G401 (cell line): ENCODE measurements around the gene RNLS. TPM values are rescaled to one million over a fixed set of nuclear protein-coding genes. Genes with fewer than 3 reads are reported as not detected.
"Not testable (repeated sequence)": the region's sequence is repeated elsewhere in the genome, so short reads cannot be mapped to it uniquely, and the experiment has no call there.

Source experiments
- DNase-seq: peaks from one replicate; pipeline ENCODE4 v3.0.0-alpha.2; 2015; ENCODE audit warnings: low spot score
- in situ Hi-C: cut with HindIII; loops from 2 replicates; pipeline ENCODE4 v1.10.0; 2016; ENCODE audit warnings: low sequenced_read_pairs, mixed read lengths
- total RNA-seq: library from RNA; depleted of rRNA; stranded (reverse); fragments of >200 nt; shearing (Covaris generic); gene quantifications from 2 replicates; pipeline ENCODE4 v1.2.3, GENCODE V29; 2014

The RNLS gene
- total RNA-seq, 1 experiment from 2014 or later = 1.8 TPM

DNA sequence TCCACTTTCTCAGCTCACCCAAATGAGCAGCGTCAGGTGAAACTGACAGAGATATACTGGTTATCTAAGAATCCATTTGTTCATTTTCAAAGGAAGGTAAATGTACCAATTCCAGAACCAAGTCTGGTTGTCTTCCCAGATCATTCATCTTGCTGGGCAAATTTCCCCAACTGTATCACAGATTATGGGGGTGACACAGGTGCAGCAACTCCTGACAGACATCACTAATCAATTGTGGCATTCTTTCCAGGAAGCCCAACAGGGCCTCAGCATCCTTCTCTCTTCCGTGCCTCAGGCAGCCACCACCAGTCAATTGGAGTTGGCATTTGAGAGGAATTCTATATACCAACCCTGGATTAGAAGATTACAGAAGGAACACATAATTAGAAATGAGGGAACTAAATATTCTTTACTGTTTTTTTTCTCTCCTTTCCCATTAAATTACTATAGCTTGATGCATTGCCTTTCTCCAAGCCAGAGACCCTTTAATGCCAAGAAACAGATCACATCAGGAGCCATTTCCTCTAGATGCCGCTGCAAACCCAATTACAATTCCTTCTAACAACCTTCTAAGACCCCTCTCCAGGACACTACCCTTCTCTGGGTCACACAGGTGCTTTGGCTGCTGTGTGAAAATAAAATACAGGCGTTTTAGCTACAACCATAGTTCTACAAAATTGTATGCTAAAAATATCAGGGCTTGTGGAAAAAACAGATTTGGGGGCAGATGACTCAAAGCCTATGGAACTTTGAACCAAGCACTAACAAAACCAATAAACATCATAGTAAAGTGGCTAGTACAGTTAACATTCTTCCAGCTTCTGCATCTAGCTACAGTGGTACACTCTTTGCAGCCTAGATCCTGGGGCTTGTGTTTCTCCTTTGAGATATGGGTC, 291.6 kb downstream of the RNLS start:
- no peak for DNase-seq
- in situ Hi-C loops = no loop called here

GRCh38 chr10:88289342-88289741, 293.8 kb downstream of the RNLS start:
- no peak for DNase-seq
- in situ Hi-C loops = no loop called here

DNA sequence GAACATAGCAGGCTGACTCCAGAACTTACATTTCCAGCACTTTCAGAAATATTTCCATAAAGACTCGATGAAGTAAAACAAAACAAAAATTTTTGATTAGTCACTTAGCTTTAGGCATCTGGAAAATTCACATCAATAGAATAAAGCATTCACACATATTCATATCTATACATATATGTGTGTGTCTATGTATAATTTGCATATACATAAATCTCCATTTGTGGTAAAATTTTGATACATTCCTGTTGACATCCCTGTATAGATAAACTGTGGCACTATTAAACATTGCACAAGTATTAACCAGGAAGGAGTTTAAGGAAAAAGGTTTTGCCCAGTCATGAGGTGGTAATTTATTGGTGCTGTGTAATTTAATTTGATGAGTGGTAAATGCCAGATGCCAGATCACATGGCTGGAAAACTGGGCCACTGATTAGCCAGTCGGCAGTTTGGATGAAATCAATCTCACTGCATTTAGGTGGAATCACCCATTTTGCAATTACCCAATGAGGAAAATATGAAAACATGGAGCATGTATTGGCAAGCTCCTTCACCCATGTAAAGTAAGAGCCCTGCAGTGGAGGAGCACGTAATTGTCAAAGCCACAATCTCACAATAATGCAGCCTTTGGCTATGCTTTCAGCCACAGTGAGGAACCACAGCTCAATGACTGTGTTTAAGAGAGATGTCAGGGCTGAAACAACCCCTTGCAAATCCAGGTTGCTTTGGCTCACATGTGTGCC, 294.6 kb downstream of the RNLS start:
- in situ Hi-C loops = no loop called here
- no peak for DNase-seq

DNA sequence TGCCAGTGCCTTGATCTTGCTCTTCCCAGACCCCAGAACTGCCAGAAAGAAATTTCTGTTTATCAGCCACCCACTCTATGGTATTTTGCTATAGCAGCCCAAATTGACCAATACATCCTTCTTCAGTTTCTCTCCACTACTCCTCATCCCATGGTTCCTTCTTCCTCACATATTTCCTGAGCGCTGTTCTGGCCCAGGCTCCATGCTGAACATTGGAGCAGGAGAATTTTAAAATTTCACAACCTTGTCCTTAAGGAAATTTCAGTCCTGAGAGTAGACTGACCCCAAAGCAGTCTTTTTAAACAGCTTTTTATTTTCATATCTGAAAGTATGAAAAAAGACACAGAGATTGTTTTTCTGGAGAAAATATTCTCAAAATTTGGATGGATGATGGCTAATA, 297.1 kb downstream of the RNLS start:
- no peak for DNase-seq
- in situ Hi-C loops = no loop called here

DNA sequence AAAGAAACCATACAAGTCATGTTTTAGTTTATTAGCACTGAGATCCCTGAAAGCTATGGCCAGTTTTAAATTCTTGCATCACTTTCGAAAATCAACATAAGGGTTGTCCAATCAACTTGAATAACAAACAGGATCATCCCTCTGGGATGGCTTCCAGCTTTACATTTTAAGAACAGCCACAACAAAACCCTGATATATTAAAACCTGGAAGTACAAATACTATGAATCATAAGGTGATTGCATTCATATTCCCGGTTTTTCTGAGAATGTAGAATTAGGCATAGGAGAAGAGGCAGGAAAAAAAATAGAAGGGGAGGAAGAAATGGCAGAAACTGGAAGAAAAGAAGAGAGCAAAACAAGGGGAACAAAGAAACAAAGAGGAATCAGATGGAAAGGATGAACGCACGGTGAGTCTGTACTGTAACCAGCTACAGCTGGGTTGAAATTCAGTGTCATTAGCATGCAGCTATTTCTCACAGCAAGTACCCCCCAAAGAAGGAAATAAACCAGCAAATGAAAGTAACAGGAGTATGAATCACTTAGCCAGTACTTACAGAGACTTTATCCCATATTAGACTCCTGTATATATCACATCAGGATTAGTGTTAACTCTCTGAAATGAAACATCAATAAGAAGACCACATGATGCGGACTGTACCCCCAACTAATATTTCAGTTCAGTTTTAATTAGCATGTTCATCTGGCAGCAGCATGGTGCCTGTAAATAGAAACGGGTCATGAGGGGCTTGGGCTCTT, 301.3 kb downstream of the RNLS start:
- in situ Hi-C loops = no loop called here
- no peak for DNase-seq

DNA sequence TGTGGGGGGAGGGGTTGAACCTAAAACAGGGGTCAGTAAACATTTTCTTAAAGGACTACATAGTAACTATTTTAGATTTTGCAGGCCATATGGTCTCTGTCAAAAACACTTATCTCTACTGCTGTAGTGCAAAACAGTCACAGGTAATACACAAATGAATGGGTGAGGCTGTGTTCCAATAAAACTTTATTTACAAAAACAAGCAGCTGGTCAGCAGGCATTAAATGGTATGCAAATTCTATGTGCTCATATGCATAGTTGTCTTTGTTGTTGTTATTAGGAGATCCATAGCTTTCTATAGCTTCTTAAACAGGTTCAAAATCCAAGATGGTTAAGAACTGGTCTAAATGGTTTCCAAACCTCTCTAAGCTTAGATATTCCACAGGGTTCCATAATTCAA, 302.6 kb downstream of the RNLS start:
- DNase-seq = no peak
- in situ Hi-C loops = no loop called here

DNA sequence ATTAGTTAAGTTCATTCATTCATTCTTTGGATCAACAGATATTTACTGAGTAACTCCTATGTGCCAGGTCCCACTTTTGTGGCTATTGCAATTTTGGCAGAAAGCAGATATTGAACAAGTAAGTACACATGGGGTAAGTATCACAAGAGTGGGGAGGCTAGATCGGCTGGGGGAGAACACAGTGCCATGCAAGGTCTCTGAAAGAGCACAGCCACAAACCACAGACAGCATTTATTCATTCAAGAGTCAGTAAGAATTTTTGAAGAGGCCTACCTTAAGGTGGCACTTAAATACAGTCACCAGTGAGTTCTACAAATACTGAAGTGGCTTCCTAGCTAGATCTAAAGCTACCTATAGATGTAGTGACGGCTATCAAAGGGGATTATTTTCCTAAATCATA, 304.2 kb downstream of the RNLS start:
- no peak for DNase-seq
- in situ Hi-C loops = no loop called here

DNA sequence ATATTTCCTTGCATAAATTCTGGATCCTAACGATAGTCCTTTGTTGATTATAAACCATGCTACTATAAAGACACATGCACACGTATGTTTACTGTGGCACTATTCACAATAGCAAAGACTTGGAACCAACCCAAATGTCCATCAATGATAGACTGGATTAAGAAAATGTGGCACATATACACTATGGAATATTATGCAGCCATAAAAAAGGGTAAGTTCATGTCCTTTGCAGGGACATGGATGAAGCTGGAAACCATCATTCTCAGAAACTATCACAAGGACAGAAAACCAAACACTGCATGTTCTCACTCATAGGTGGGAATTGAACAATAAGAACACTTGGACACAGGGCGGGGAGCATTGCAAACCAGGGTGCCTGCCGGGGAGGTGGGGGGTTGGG, 306.2 kb downstream of the RNLS start:
- DNase-seq, in situ Hi-C loops: not testable (repeated sequence)

- no peak for DNase-seq
- in situ Hi-C loops = no loop called here
Measured at GRCh38 chr10:88274286-88274685, 308.8 kb downstream of the RNLS start.

DNA sequence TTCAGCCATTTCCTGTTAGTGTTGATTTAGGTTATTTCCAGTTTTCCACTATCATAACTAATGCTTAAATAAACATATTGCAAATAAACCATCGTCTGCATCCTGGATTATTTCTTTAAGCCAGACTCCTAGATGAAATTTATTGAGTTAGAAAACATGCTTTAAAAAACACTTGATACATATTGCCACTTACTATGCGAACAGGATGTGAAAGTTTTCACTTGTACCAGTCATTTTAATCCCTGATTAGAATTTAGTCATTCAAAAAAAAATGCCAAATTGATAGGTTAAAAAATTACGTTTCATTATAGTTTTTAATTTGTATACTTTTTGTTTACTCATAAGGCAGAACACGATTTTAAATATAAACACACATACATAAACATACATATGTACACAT, 309.6 kb downstream of the RNLS start:
- no peak for DNase-seq
- in situ Hi-C loops = no loop called here

GRCh38 chr10:88271761-88272543, 311.2 kb downstream of the RNLS start:
- peak; percentile 69 for DNase-seq
- in situ Hi-C loops = no loop called here

- DNase-seq = no peak
- in situ Hi-C loops = no loop called here
Measured at GRCh38 chr10:88270871-88271713, 312.0 kb downstream of the RNLS start.

DNA sequence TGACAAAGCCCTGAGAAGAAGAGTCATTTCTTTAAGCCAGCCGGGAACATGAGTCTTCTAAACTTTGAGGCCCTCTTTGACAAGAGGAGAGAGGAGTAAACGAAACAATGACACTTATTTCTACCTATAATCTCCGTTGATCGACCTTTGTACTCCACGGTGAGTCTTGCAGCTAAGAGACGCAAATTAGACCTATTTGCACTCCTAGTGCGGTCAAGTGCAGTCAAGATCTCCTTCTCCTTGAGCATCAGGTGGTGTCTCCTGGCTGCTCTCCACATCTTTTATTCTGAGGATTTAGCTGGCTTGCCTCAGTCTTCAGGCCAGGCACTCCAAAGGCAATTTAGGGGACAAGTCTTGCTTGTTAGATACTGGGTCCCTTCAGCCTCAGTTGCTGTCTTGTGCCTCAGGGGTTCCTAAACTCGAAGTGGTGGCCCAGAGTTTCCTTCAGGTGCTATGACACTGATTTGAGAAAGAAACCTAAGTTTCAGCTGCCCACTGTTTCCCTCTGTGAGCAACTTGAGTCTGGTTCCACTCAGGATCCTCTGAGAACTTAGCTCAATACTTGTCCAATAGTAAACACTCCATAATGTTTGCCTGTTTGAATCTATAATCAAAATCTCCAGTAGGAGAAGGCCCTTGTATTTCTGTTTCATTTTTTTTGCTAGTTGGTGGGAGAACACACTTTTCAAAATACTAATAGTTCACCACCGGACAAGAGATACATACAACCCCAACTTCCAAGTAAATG, 312.9 kb downstream of the RNLS start:
- in situ Hi-C loops = no loop called here
- no peak for DNase-seq

GRCh38 chr10:88262591-88263234, 320.4 kb downstream of the RNLS start:
- no peak for DNase-seq
- in situ Hi-C loops = no loop called here

GRCh38 chr10:88261152-88261551, 322.0 kb downstream of the RNLS start:
- DNase-seq = no peak
- in situ Hi-C loops = no loop called here

GRCh38 chr10:88260329-88261051, 322.6 kb downstream of the RNLS start:
- DNase-seq = no peak
- in situ Hi-C loops = no loop called here

- no peak for DNase-seq
- in situ Hi-C loops = no loop called here
Measured at GRCh38 chr10:88259381-88259780, 323.7 kb downstream of the RNLS start.
